CD4-positive, alpha-beta T cell (primary cell): ENCODE measurements around the gene ACYP2. TPM values are rescaled to one million over a fixed set of nuclear protein-coding genes. Genes with fewer than 3 reads are reported as not detected.

Source experiments
- ATAC-seq: fragments of 200-7000 bp; cut with Tn5 transposase; one replicate; pipeline ENCODE4 v1.10.0; 2022; ENCODE audit warnings: mild to moderate bottlenecking; ENCODE audit not compliant: poor library complexity
- CTCF ChIA-PET: fragments of 350-600 bp; sonication (Branson Sonifier 250); formaldehyde crosslinking; loops from one replicate; lab custom pipeline; 2021; ENCODE audit warnings: antibody characterized with exemption, inconsistent platforms; lab: Charles Lee
- POLR2A ChIA-PET: fragments of 350-600 bp; sonication (Branson Sonifier 250); formaldehyde crosslinking; loops from one replicate; lab custom pipeline; 2021; ENCODE audit warnings: antibody characterized with exemption, inconsistent platforms; lab: Charles Lee
- DNase-seq, 14 experiments: peaks; one replicate each; pipeline ENCODE4 v3.0.0-alpha.2; 2013 to 2020; ENCODE audit warnings: mixed read lengths in 2 of 14
- H3K27ac ChIP-seq, 2 donors: one replicate each; pipeline versions ENCODE4 v1.5.1 to v1.7.0; 2013; ENCODE audit warnings: low read length in 2 of 2, low read depth in 1 of 2, mild to moderate bottlenecking in 1 of 2
- H3K27me3 ChIP-seq, 2 experiments: 1 replicate in 1 of 2; 2 replicates in 1 of 2; pipeline versions ENCODE4 v1.6.1 to v1.7.0; 2013; ENCODE audit warnings: low read length in 2 of 2, control low read depth in 1 of 2, mild to moderate bottlenecking in 1 of 2, moderate library complexity in 1 of 2; ENCODE audit not compliant: insufficient read depth in 2 of 2, control insufficient read depth in 1 of 2
- H3K36me3 ChIP-seq: one replicate; pipeline ENCODE4 v1.6.1; 2013; ENCODE audit warnings: low read length, control low read depth; ENCODE audit not compliant: insufficient read depth
- H3K4me1 ChIP-seq: one replicate; pipeline ENCODE4 v1.6.1; 2013; ENCODE audit warnings: low read length, control low read depth; ENCODE audit not compliant: insufficient read depth
- H3K4me3 ChIP-seq: one replicate; pipeline ENCODE4 v1.5.1; 2013; ENCODE audit warnings: mild to moderate bottlenecking, low read length, moderate library complexity
- H3K9me3 ChIP-seq, 2 experiments: 1 replicate in 1 of 2; 2 replicates in 1 of 2; pipeline versions ENCODE4 v1.6.1 to v1.7.0; 2013; ENCODE audit warnings: low read length in 2 of 2, mild to moderate bottlenecking in 2 of 2, control low read depth in 1 of 2, moderate library complexity in 1 of 2; ENCODE audit not compliant: control insufficient read depth in 1 of 2, insufficient read depth in 1 of 2
- H3K27ac Mint-ChIP-seq: one replicate; pipeline ENCODE4 v1.8.0; 2020; ENCODE audit warnings: mixed read lengths
- H3K27me3 Mint-ChIP-seq: one replicate; pipeline ENCODE4 v1.8.0; 2021; ENCODE audit warnings: mixed read lengths
- H3K36me3 Mint-ChIP-seq: one replicate; pipeline ENCODE4 v1.8.0; 2021; ENCODE audit warnings: low read depth, mixed read lengths
- H3K4me1 Mint-ChIP-seq: one replicate; pipeline ENCODE4 v1.8.0; 2021; ENCODE audit warnings: low read depth, mixed read lengths
- H3K4me3 Mint-ChIP-seq: one replicate; pipeline ENCODE4 v1.8.0; 2020; ENCODE audit warnings: mild to moderate bottlenecking, mixed read lengths
- H3K9me3 Mint-ChIP-seq: one replicate; pipeline ENCODE4 v1.8.0; 2020; ENCODE audit warnings: mixed read lengths
- CTCF ChIP-seq: fragments of 200-600 bp; IDR thresholded peaks from one replicate; pipeline ENCODE4 v1.8.0; 2022; ENCODE audit warnings: antibody characterized with exemption, mild to moderate bottlenecking
- intact Hi-C, 2 experiments: fragments of 100-400 bp; cut with DNase I in 1 of 2; cut with micrococcal nuclease in 1 of 2; formaldehyde crosslinking; loops; one replicate each; pipeline versions ENCODE4 v1.15.1 to v1.9.0; 2023 to 2025; cut with DNase I, micrococcal nuclease
- total RNA-seq, 174 experiments: library from RNA in 2 of 174; stranded (reverse) in 2 of 174; gene quantifications; one replicate each; pipeline ENCODE4 v1.2.3 and lab custom pipeline; 2021 to 2026

The ACYP2 gene
- total RNA-seq, 2 experiments from 2014 or later = 9.3 to 10.9 TPM

- no peak overlapping the region for H3K4me3 Mint-ChIP-seq
- Histone ChIP-seq H3K27me3 (no peaks in the 10 kb centered on the region), H3K36me3 (no peaks in the 10 kb centered on the region), H3K4me1 (no peaks in the 10 kb centered on the region), H3K27ac (no peak overlapping the region), H3K9me3 (no peaks in the 10 kb centered on the region), H3K4me3 (no peak overlapping the region)
- no peak for DNase-seq
- H3K36me3 Mint-ChIP-seq = no peaks in the 10 kb centered on the region
- no peaks in the 10 kb centered on the region for H3K4me1 Mint-ChIP-seq
- H3K27me3 Mint-ChIP-seq = no peaks in the 10 kb centered on the region
- CTCF ChIA-PET = no interaction called here
- intact Hi-C loops = no loop called here
- ATAC-seq = no peak
- no peak overlapping the region for H3K27ac Mint-ChIP-seq
- POLR2A ChIA-PET = no interaction called here
- no peak for TF ChIP-seq CTCF
- H3K9me3 Mint-ChIP-seq = no peaks in the 10 kb centered on the region
These were observed 30.3 kb upstream of the ACYP2 start for GRCh38 chr2:54085069-54085468.

DNA sequence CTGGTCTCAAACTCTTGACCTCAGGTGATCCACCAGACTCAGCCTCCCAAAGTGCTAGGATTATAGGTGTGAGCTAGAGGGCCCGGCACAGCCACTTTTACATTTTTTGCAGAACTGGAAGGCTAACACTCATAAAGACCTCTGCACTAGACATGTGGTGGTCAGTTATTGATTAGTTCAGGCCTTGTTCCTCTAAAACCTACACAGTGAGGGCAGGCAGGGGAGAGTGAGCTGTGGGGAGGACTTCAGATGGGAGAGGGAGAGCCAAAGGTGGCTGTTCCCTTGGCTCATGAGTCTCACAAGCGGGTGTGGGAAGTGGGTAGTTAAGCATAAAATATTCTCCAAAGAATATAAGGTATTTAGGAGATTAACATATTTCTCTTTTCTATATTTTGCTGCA lies 29.3 kb upstream of the ACYP2 start:
- DNase-seq (no peak), ATAC-seq (no peak)
- ChIA-PET POLR2A (no interaction called here), CTCF (interaction anchor here (0.6 kb wide), 1 partner anchor 79 kb away, joined by 3 read pairs; no protein-coding TSS in a partner anchor)
- Mint-ChIP-seq H3K4me1 (peaks cover 6% of the 10 kb centered on the region), H3K4me3 (no peak overlapping the region), H3K27ac (no peak overlapping the region), H3K36me3 (no peaks in the 10 kb centered on the region), H3K9me3 (no peaks in the 10 kb centered on the region), H3K27me3 (no peaks in the 10 kb centered on the region)
- H3K27ac ChIP-seq = no peak overlapping the region
- no peaks in the 10 kb centered on the region for H3K4me1 ChIP-seq
- H3K9me3 ChIP-seq = no peaks in the 10 kb centered on the region
- H3K27me3 ChIP-seq = no peaks in the 10 kb centered on the region
- no peak for TF ChIP-seq CTCF
- intact Hi-C loops = no loop called here
- H3K4me3 ChIP-seq = no peak overlapping the region
- H3K36me3 ChIP-seq = no peaks in the 10 kb centered on the region

- no peaks in the 10 kb centered on the region for H3K9me3 ChIP-seq
- no peak overlapping the region for H3K27ac ChIP-seq
- ChIA-PET POLR2A (no interaction called here), CTCF (no interaction called here)
- no peak overlapping the region for H3K4me3 ChIP-seq
- no peak overlapping the region for H3K27ac Mint-ChIP-seq
- no peaks in the 10 kb centered on the region for H3K9me3 Mint-ChIP-seq
- peaks cover 23% of the 10 kb centered on the region for H3K4me1 Mint-ChIP-seq
- no peak for TF ChIP-seq CTCF
- no peaks in the 10 kb centered on the region for H3K27me3 Mint-ChIP-seq
- H3K4me3 Mint-ChIP-seq = no peak overlapping the region
- intact Hi-C loops = no loop called here
- ATAC-seq = no peak
- no peaks in the 10 kb centered on the region for H3K36me3 Mint-ChIP-seq
- H3K36me3 ChIP-seq = no peaks in the 10 kb centered on the region
- DNase-seq = no peak
- H3K4me1 ChIP-seq = peaks cover 9% of the 10 kb centered on the region
- H3K27me3 ChIP-seq = no peaks in the 10 kb centered on the region
These were observed 27.2 kb upstream of the ACYP2 start for GRCh38 chr2:54088191-54088634.
